Measurements from ENCODE around the gene ARV1. TPM values are rescaled to one million over a fixed set of nuclear protein-coding genes. Genes with fewer than 3 reads are reported as not detected.

The ARV1 gene
- total RNA-seq, 4 donors from 2014 or later: 7.1 to 37.3 (median 18.4) TPM

DNA sequence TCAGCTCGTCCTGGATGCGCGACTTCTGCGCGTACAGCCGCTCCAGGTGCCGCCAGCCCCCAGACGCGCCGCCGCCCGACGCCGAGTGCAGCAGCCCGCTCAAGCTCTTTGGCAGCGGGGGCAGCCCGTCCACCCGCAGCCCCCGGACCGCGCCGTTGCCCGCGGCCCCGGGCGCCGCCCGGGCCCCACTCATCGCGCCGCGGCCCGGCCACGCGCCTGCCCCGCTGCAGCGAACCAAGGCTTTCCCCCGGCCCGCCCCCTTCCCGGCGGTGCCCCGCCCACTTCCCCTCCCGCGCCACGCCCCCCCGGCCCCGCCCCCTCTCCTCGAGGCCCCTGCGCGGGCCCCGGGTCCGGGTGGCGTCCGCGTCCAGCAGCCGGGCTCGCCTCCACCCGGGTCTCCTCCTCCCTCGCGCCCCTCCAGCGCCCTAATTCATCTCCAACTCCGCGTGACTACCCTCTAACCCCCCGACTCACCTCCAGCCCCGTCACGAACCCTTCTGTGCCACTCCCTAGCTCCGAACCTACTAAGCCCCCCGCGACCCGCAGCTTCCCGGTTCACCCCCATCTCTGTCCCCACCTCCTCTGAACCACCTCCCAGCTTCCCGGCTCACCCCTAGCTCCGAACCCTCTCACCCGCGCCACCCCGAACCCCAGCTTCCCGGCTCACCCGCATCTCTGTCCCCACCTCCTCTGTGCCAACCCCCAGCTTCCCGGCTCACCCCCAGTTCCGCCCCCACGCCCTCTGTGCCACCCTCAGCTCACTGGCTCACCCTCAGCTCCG lies 61.3 kb downstream of the ARV1 start, which contains the start of gene FAM89A:
Gene FAM89A, minus strand, starts transcription at position 236 of the 781 bp plus-strand sequence. Its CDS starts 43 bp downstream, at position 193.
- H3K36me3 ChIP-seq: no peaks in the 10 kb centered on the region
- 0 to 1% methylated on average over 11 to 53 of the region's 82 CpGs for WGBS, 2 donors (ENCODE audit: low coverage in 1 of 2)
- intact Hi-C loops (cut with DNase I; ENCODE audit: low total_unique reads) (no loop called here), in situ Hi-C loops (cut with MboI; ENCODE audit: low pct_ligation_motif_present in 1 of 4, low pct_unique_long_range_greater_than_20kb in 1 of 4, low sequenced_read_pairs in 3 of 4) (no loop called here)
- H3K4me1 ChIP-seq: peaks cover 0 to 21% (median 18%) of the 10 kb centered on the region in 4 donors
- peaks cover 0 to 8% of the 10 kb centered on the region in 2 donors for H3K9me3 ChIP-seq
- H3K4me3 ChIP-seq: peak within 1 kb of the TSS; percentile 65 to 87 (median 66)
- peak; percentile 72 for DNase-seq
- peak within 1 kb of the TSS; percentile 23 to 57 (median 38) for H3K27ac ChIP-seq
- no peak for TF ChIP-seq POLR2A (IDR thresholded peaks at IDR 0.05)
- TF ChIP-seq POLR2AphosphoS5 (IDR thresholded peaks at IDR 0.05): no peak
- TF ChIP-seq, protein P1, sequence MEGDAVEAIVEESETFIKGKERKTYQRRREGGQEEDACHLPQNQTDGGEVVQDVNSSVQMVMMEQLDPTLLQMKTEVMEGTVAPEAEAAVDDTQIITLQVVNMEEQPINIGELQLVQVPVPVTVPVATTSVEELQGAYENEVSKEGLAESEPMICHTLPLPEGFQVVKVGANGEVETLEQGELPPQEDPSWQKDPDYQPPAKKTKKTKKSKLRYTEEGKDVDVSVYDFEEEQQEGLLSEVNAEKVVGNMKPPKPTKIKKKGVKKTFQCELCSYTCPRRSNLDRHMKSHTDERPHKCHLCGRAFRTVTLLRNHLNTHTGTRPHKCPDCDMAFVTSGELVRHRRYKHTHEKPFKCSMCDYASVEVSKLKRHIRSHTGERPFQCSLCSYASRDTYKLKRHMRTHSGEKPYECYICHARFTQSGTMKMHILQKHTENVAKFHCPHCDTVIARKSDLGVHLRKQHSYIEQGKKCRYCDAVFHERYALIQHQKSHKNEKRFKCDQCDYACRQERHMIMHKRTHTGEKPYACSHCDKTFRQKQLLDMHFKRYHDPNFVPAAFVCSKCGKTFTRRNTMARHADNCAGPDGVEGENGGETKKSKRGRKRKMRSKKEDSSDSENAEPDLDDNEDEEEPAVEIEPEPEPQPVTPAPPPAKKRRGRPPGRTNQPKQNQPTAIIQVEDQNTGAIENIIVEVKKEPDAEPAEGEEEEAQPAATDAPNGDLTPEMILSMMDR (IDR thresholded peaks at IDR 0.05): no peak
- no peak for TF ChIP-seq EP300 (IDR thresholded peaks at IDR 0.05; ENCODE audit: low read depth)
- peaks cover 35% of the 10 kb centered on the region for H3K27me3 ChIP-seq

DNA sequence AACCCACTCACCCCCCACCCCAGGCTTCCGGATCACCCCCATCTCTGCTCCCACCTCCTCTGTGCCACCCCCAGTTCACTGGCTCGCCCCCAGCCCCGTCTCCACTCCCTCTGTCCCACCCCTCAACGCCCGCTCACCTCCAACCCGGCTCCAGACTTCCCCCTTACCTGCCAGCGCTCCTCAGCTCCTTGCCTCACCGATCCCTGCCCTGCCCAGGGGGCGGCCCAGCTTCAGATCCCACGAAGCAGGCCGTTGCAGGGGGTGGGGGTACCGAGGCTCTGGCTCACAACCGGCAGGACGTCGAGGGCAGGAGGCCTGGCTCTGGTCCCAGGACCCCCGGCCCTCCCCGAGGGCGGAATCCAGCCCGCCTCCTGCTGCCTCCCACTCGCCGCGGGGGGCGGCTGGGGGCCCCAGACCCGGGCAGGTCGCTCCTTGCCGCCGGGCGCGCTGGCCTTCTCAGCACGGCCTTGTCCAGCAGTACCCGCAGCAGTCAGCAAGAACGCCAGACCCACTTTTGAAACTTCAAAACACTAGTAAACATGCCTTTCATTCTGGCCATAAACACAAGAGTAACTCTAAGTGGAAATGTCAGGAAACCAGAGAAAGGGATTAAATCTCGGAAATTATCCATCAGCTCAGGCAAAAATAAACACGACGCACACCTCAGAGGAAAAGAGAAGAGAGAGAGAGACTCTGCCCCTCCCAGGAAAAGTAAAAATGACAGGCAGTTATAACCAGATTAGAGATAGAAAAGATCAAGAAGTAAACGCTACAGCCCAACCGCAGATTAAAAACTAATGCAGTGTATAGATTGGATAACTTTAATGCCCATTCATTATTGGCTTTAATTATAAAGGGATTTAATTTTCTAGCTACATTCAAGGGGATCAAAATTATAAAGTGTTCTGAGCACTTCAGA lies 62.2 kb downstream of the ARV1 start:
- Histone ChIP-seq H3K4me3 (peak overlapping the region in 3 of 4 donors; percentile 65 to 67 (median 65)), H3K9me3 (peaks cover 0 to 8% of the 10 kb centered on the region in 2 donors), H3K27me3 (peaks cover 35% of the 10 kb centered on the region), H3K27ac (peak overlapping the region in 3 of 4 donors; percentile 3 to 13 (median 6)), H3K36me3 (no peaks in the 10 kb centered on the region), H3K4me1 (peaks cover 0 to 21% (median 18%) of the 10 kb centered on the region in 4 donors)
- in situ Hi-C loops (cut with MboI; ENCODE audit: low pct_ligation_motif_present in 1 of 4, low pct_unique_long_range_greater_than_20kb in 1 of 4, low sequenced_read_pairs in 3 of 4) (no loop called here), intact Hi-C loops (cut with DNase I; ENCODE audit: low total_unique reads) (no loop called here)
- TF ChIP-seq POLR2A (IDR thresholded peaks at IDR 0.05) (no peak), POLR2AphosphoS5 (IDR thresholded peaks at IDR 0.05) (no peak), EP300 (IDR thresholded peaks at IDR 0.05; ENCODE audit: low read depth) (no peak)
- TF ChIP-seq, protein P1 (IDR thresholded peaks at IDR 0.05): no peak
- DNase-seq: no peak
- 8 to 17% methylated on average over 7 to 32 of the region's 37 CpGs for WGBS, 2 donors (ENCODE audit: low coverage in 1 of 2)

DNA sequence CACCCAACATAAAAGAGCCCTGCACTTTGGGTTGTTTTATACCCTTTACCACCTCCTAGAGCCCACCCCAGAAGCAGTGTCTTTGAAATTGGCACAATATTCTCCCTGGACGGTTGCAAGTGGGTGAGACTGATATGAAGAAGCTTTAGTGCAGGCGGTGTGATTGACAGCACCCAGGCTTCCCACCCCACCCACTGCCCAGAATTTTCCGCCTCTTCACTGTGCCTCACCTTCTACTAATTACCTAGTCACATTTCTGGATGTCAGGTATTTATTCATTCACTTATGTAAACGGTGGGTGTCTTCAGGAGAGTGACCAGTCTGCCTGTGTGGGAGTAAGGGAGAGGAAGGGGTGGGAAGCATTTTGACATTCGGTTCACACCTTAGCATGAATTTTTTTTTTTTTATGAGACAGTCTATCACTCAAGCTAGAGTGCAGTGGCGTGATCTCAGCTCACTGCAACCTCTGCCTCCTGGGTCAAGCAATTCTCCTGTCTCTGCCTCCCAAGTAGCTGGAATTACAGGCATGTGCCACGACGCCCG lies 62.9 kb downstream of the ARV1 start:
- 57 to 58% methylated on average over 3 to 9 of the region's 9 CpGs for WGBS, 2 donors (ENCODE audit: low coverage in 1 of 2)
- Histone ChIP-seq H3K9me3 (peaks cover 0 to 8% of the 10 kb centered on the region in 2 donors), H3K27ac (no peak overlapping the region), H3K27me3 (peaks cover 41% of the 10 kb centered on the region), H3K4me3 (no peak overlapping the region), H3K36me3 (no peaks in the 10 kb centered on the region), H3K4me1 (peaks cover 0 to 21% (median 18%) of the 10 kb centered on the region in 4 donors)
- no peak for TF ChIP-seq POLR2A (IDR thresholded peaks at IDR 0.05)
- TF ChIP-seq POLR2AphosphoS5 (IDR thresholded peaks at IDR 0.05): no peak
- TF ChIP-seq, protein P1 (IDR thresholded peaks at IDR 0.05): no peak
- in situ Hi-C loops (cut with MboI; ENCODE audit: low pct_ligation_motif_present in 1 of 4, low pct_unique_long_range_greater_than_20kb in 1 of 4, low sequenced_read_pairs in 3 of 4) (no loop called here), intact Hi-C loops (cut with DNase I; ENCODE audit: low total_unique reads) (no loop called here)
- no peak for DNase-seq
